Omental fat pad (tissue), 4 donors: ENCODE results near the gene MRPL4. TPM values are rescaled to one million over a fixed set of nuclear protein-coding genes. Genes with fewer than 3 reads are reported as not detected.

ENCODE experiments used
- ATAC-seq: fragments of 150-250 bp; one replicate; pipeline ENCODE4 v1.9.1; 2016; ENCODE audit warnings: mild to moderate bottlenecking, moderate library complexity; ENCODE audit not compliant: low FRiP score
- DNase-seq: peaks from one replicate; pipeline ENCODE4 v3.0.0-alpha.2; 2019; ENCODE audit warnings: low spot score
- total RNA-seq, 4 donors: library from RNA; depleted of rRNA; stranded (reverse); fragments of >200 nt; gene quantifications; one replicate each; pipeline ENCODE4 v1.1.0, GENCODE V29; 2016
- TF ChIP-seq, protein P1 (sequence below), 3 donors: fragments of 450-650 bp; IDR thresholded peaks; one replicate each; pipeline ENCODE4 v1.5.1; 2016 to 2017; ENCODE audit warnings: antibody characterized with exemption in 3 of 3, mild to moderate bottlenecking in 3 of 3, moderate library complexity in 2 of 3

The MRPL4 gene
- total RNA-seq, 4 donors from 2014 or later: 44.6 to 73.3 (median 65.7) TPM

DNA sequence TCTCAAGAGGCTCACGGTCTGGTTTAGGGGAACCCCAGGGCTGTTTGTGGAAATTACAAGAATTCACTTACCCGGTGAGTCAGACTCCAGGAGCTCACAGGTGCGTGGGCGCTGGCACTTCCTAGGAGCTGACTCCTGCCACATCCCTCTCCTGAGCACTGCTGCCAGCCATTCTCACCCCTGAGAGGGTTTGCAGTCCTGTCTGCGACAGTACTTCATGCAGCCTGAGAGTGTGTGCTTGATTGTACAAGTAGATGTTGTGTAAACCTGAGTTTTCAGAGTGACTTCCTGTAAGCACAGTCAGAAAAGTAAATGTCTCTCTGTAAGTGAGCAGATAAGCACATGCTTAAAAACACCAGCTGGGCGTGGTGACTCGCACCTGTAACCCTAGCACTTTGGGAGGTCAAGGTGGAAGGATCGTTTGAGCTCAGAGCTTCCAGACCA, 8.1 kb downstream of the MRPL4 start:
- DNase-seq: no peak
- ATAC-seq: peak; percentile 79
- TF ChIP-seq, protein P1, sequence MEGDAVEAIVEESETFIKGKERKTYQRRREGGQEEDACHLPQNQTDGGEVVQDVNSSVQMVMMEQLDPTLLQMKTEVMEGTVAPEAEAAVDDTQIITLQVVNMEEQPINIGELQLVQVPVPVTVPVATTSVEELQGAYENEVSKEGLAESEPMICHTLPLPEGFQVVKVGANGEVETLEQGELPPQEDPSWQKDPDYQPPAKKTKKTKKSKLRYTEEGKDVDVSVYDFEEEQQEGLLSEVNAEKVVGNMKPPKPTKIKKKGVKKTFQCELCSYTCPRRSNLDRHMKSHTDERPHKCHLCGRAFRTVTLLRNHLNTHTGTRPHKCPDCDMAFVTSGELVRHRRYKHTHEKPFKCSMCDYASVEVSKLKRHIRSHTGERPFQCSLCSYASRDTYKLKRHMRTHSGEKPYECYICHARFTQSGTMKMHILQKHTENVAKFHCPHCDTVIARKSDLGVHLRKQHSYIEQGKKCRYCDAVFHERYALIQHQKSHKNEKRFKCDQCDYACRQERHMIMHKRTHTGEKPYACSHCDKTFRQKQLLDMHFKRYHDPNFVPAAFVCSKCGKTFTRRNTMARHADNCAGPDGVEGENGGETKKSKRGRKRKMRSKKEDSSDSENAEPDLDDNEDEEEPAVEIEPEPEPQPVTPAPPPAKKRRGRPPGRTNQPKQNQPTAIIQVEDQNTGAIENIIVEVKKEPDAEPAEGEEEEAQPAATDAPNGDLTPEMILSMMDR (IDR thresholded peaks at IDR 0.05): no peak

DNA sequence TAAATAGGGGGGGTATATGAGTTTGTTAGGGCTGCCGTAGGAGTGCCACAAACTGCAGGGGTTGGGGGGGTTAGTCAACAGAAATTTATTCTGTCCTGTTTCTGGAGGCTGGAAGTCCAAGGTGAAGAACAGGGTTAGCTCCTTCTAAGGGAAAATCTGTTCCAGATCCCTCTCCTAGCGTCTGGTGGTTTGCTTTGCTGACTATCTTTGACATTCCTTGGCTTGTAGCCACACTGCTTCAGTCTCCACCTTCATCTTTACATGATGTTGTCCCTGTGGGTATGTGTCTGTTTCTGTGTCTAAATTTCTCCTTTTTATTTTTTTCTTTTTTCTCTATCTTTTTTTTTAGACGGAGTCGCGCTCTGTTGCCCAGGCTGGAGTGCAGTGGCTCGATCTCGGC, 10.8 kb downstream of the MRPL4 start:
- TF ChIP-seq, protein P1 (IDR thresholded peaks at IDR 0.05): no peak
- ATAC-seq: no peak
- DNase-seq: no peak

DNA sequence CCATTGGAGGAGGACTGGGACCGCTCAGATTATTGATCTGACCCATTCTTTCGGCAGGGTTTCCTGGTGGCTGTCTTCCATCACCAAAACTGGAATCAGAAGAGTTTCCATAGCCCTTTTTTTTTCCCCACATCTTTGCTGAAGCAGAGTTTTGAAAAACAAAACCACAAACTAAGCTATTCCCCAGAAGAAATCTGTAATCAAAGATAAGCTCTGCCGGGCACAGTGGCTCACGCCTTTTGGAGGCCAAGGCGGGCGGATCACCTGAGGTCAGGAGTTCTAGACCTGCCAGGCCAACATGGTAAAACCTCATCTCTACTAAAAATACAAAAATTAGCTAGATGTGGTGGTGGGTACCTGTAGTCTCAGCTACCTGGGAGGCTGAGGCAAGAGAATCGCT, 14.7 kb downstream of the MRPL4 start:
- TF ChIP-seq, protein P1 (IDR thresholded peaks at IDR 0.05): no peak
- ATAC-seq: no peak
- no peak for DNase-seq

DNA sequence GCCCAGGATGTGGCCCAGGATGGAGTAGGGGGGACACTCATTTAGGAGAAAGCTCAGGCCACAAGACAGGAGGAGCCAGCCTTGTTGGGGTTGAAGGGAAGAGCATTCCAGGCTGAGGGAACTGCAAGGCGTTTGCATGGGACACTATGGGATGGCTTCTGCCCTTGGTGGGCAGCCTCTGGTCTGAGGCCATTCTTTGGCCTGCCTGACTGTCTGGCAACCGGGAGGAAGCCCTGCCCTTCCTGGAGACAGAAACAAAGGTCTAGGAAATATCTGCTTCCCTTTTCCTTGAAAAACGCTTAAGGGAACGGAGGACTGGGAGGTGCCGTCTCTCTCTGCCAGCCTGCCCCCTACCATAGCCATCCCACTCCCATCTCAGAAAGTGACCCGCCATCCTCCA, 16.1 kb downstream of the MRPL4 start:
- DNase-seq (no peak), ATAC-seq (no peak)
- TF ChIP-seq, protein P1 (IDR thresholded peaks at IDR 0.05): no peak

DNA sequence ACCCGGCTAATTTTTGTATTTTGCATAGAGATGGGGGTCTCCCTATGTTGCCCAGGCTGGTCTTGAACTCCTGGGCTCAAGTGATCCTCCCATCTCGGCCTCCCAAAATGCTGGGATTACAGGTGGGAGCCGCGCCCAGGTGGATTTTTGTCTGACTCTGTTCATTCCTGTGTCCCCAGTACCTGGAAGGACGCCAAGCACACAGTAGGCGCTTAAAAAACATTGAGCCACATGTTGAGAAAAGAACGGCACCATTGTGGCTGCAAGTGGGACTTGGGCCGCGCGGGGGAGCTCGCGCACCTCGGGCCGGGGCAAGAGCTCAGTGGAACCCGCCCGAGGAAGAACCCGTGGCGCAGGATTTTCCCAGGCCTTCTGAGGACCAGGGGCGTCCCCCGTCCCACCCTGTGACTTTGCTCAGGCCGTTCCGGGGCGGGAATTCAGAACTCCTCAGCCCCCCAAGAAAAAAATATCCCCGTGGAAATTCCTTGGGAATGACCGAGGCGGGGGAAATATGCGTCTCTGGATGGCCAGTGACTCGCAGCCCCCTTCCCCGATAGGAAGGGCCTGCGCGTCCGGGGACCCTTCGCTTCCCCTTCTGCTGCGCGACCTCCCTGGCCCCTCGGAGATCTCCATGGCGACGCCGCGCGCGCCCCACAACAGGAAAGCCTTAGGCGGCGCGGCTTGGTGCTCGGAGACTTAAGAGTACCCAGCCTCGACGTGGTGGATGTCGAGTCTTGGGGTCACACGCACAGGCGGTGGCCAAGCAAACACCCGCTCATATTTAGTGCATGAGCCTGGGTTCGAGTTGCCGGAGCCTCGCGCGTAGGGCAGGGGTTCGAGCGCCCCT, 17.5 kb downstream of the MRPL4 start:
- ATAC-seq (peak; percentile 66), DNase-seq (peak; percentile 87)
- TF ChIP-seq, protein P1 (IDR thresholded peaks at IDR 0.05): peak in 2 of 3 donors; percentile 7 to 96

DNA sequence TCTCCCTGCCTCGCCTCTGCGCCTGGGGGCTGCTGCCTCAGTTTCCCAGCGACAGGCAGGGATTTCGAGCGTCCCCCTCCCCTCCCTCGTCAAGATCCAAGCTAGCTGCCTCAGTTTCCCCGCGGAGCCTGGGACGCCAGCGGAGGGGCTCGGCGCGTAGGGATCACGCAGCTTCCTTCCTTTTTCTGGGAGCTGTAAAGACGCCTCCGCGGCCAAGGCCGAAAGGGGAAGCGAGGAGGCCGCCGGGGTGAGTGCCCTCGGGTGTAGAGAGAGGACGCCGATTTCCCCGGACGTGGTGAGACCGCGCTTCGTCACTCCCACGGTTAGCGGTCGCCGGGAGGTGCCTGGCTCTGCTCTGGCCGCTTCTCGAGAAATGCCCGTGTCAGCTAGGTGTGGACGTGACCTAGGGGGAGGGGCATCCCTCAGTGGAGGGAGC, 18.2 kb downstream of the MRPL4 start:
- ATAC-seq (peak; percentile 38), DNase-seq (peak; percentile 52)

More for the DNA sequence above, 18.2 kb downstream of the MRPL4 start:
- TF ChIP-seq, protein P1 (IDR thresholded peaks at IDR 0.05): no peak
